Sigmoid colon (tissue), 7 donors: ENCODE measurements around the gene CPA3. TPM values are rescaled to one million over a fixed set of nuclear protein-coding genes. Genes with fewer than 3 reads are reported as not detected.

Experiments used
- DNase-seq: peaks from one replicate; pipeline ENCODE4 v3.0.0-alpha.2; 2019
- H3K27ac ChIP-seq, 4 donors: fragments of 200-600 bp; sonication (generic); one replicate each; pipeline ENCODE4 v1.5.1; 2016 to 2019; ENCODE audit warnings: mild to moderate bottlenecking in 1 of 4
- H3K27me3 ChIP-seq, 3 donors: fragments of 200-600 bp; sonication (generic); one replicate each; pipeline ENCODE4 v1.5.1; 2019; ENCODE audit warnings: mild to moderate bottlenecking in 1 of 3
- H3K36me3 ChIP-seq, 4 donors: fragments of 200-600 bp; sonication (generic); one replicate each; pipeline ENCODE4 v1.5.1; 2016 to 2019
- H3K4me1 ChIP-seq, 4 donors: fragments of 200-600 bp; sonication (generic); one replicate each; pipeline ENCODE4 v1.5.1; 2017 to 2019
- H3K4me3 ChIP-seq, 4 donors: fragments of 200-600 bp; sonication (generic); one replicate each; pipeline ENCODE4 v1.5.1; 2017 to 2019; ENCODE audit warnings: mild to moderate bottlenecking in 2 of 4, moderate library complexity in 1 of 4
- H3K9me3 ChIP-seq, 4 donors: fragments of 200-600 bp in 3 of 4; sonication (generic) in 3 of 4; one replicate each; pipeline versions ENCODE4 v1.5.1 to v1.6.1; 2013 to 2019
- EP300 ChIP-seq, 4 donors: sonication (generic); formaldehyde crosslinking; IDR thresholded peaks; one replicate each; pipeline ENCODE4 v1.6.1; 2017; ENCODE audit warnings: antibody characterized with exemption in 4 of 4
- POLR2A ChIP-seq, 2 donors: fragments of 450-650 bp; IDR thresholded peaks; one replicate each; pipeline ENCODE4 v1.6.1; 2016; ENCODE audit warnings: antibody characterized with exemption in 2 of 2, mild to moderate bottlenecking in 2 of 2, moderate library complexity in 2 of 2
- POLR2AphosphoS5 ChIP-seq, 4 donors: sonication (generic); formaldehyde crosslinking; IDR thresholded peaks; one replicate each; pipeline ENCODE4 v1.6.1; 2017; ENCODE audit warnings: antibody characterized with exemption in 4 of 4
- whole genome bisulfite sequencing, 2 donors: extraction: QIAGEN DNeasy Blood & Tissue Kit; methylation state at CpG; one replicate each; pipeline ENCODE4 v1.1.7; 2013; 5-methylcytosine and 5-hydroxymethylcytosine counted together
- intact Hi-C: fragments of 100-400 bp; cut with DNase I; formaldehyde crosslinking; loops from one replicate; pipeline ENCODE4 v1.15.1; 2023
- polyA plus RNA-seq, 3 donors: library from polyadenylated mRNA; stranded (reverse); fragments of 200-250 nt; gene quantifications; one replicate each; pipeline ENCODE4 v1.2.3, GENCODE V29; 2013
- total RNA-seq, 4 donors: library from RNA; depleted of rRNA; stranded (reverse); fragments of >200 nt; gene quantifications; one replicate each; pipeline ENCODE4 v1.1.0, GENCODE V29; 2016
- TF ChIP-seq, protein P1 (sequence below), 4 experiments: fragments of 450-650 bp in 3 of 4; fragments of 200-600 bp in 1 of 4; IDR thresholded peaks; one replicate each; pipeline ENCODE4 v1.5.1; 2016 to 2019; ENCODE audit warnings: antibody characterized with exemption in 4 of 4, mild to moderate bottlenecking in 3 of 4, moderate library complexity in 2 of 4
- donor health status: healthy with polysubstance abuse.
- donor health status: Bipolar disorder and iron deficiency.
- donor health status: healthy.

CPA3 gene
- total and polyA plus RNA-seq, 7 donors: 1.1 to 15.7 (median 3.0) TPM

- no peaks in the 10 kb centered on the region for H3K4me1 ChIP-seq
- H3K36me3 ChIP-seq: no peaks in the 10 kb centered on the region
- WGBS, 2 donors: 69 to 75% methylated on average over 7 of the region's 7 CpGs
- no peak overlapping the region for H3K4me3 ChIP-seq
- intact Hi-C loops: no loop called here
- no peak overlapping the region for H3K27ac ChIP-seq
- TF ChIP-seq POLR2AphosphoS5 (IDR thresholded peaks at IDR 0.05): no peak
- H3K27me3 ChIP-seq: no peaks in the 10 kb centered on the region
- H3K9me3 ChIP-seq: no peaks in the 10 kb centered on the region
- no peak for DNase-seq
Measured at GRCh38 chr3:148820361-148821245, 44.5 kb upstream of the CPA3 start.

DNA sequence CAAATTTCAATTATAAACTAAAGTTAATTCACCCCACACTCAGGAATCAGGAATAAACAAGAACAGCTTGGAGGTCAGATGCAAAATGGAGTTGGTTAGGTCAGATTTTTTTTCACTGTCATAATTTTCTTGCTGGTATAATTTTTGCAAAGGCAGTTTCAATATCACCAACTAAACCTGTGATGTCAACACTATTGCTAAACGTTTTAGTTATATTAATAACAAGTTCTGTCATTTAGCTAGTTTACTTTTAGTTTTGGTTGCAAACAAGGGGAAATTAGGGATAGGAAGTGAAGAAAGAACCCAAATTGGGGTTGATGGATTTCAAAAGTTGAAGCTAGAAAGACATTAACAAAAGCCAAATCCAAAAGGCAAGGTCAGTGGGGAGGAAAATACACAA, 42.1 kb upstream of the CPA3 start:
- no peaks in the 10 kb centered on the region for H3K27me3 ChIP-seq
- H3K27ac ChIP-seq: no peak overlapping the region
- WGBS, 2 donors: 55 to 63% methylated on average over 1 of the region's 1 CpG
- no peaks in the 10 kb centered on the region for H3K36me3 ChIP-seq
- no peaks in the 10 kb centered on the region for H3K9me3 ChIP-seq
- H3K4me1 ChIP-seq: no peaks in the 10 kb centered on the region
- H3K4me3 ChIP-seq: no peak overlapping the region
- intact Hi-C loops: no loop called here
- no peak for DNase-seq
- TF ChIP-seq, protein P1, sequence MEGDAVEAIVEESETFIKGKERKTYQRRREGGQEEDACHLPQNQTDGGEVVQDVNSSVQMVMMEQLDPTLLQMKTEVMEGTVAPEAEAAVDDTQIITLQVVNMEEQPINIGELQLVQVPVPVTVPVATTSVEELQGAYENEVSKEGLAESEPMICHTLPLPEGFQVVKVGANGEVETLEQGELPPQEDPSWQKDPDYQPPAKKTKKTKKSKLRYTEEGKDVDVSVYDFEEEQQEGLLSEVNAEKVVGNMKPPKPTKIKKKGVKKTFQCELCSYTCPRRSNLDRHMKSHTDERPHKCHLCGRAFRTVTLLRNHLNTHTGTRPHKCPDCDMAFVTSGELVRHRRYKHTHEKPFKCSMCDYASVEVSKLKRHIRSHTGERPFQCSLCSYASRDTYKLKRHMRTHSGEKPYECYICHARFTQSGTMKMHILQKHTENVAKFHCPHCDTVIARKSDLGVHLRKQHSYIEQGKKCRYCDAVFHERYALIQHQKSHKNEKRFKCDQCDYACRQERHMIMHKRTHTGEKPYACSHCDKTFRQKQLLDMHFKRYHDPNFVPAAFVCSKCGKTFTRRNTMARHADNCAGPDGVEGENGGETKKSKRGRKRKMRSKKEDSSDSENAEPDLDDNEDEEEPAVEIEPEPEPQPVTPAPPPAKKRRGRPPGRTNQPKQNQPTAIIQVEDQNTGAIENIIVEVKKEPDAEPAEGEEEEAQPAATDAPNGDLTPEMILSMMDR (IDR thresholded peaks at IDR 0.05): no peak
- TF ChIP-seq POLR2AphosphoS5 (IDR thresholded peaks at IDR 0.05): no peak
- TF ChIP-seq EP300 (IDR thresholded peaks at IDR 0.05): no peak
- TF ChIP-seq POLR2A (IDR thresholded peaks at IDR 0.05): no peak

DNA sequence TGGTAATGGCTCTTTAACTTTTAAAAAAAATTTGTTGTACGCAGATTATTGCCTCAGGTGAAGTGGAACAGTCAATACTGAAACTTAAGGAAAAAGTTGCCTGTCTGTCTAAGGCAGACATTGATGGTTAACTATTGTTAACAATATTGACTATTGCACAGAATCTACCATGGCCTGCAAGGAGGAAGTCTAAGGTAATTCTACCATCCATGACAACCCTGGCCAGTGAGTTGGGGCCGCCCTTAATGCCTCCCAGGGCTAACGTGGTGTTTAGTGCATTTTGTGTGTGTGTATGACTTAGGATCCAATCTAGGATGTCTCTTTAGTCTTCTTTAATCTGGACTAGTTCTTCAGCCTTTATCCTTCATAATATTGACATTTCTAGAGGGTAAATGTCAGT, 39.6 kb upstream of the CPA3 start:
- Histone ChIP-seq H3K4me3 (no peak overlapping the region), H3K27ac (no peak overlapping the region), H3K4me1 (no peaks in the 10 kb centered on the region), H3K36me3 (no peaks in the 10 kb centered on the region), H3K27me3 (no peaks in the 10 kb centered on the region), H3K9me3 (no peaks in the 10 kb centered on the region)
- TF ChIP-seq, protein P1 (IDR thresholded peaks at IDR 0.05): no peak
- TF ChIP-seq POLR2A (IDR thresholded peaks at IDR 0.05): no peak
- no peak for TF ChIP-seq POLR2AphosphoS5 (IDR thresholded peaks at IDR 0.05)
- TF ChIP-seq EP300 (IDR thresholded peaks at IDR 0.05): no peak
- WGBS, 2 donors: 74 to 82% methylated on average over 3 of the region's 3 CpGs
- DNase-seq: no peak
- intact Hi-C loops: no loop called here

GRCh38 chr3:148827585-148827984, 37.5 kb upstream of the CPA3 start, which contains the start of gene CPB1:
CPB1 (plus strand) TSS chr3:148827811; CDS start chr3:148827824, 13 bp downstream.
- no peaks in the 10 kb centered on the region for H3K9me3 ChIP-seq
- no peaks in the 10 kb centered on the region for H3K36me3 ChIP-seq
- intact Hi-C loops: no loop called here
- no peak for DNase-seq
- H3K4me1 ChIP-seq: no peaks in the 10 kb centered on the region
- H3K27ac ChIP-seq: no peak within 1 kb of the TSS
- TF ChIP-seq POLR2AphosphoS5 (IDR thresholded peaks at IDR 0.05) (no peak), EP300 (IDR thresholded peaks at IDR 0.05) (no peak), POLR2A (IDR thresholded peaks at IDR 0.05) (no peak)
- TF ChIP-seq, protein P1 (IDR thresholded peaks at IDR 0.05): no peak
- H3K4me3 ChIP-seq: no peak within 1 kb of the TSS
- no peaks in the 10 kb centered on the region for H3K27me3 ChIP-seq

GRCh38 chr3:148828136-148828690, 36.9 kb upstream of the CPA3 start:
- 68 to 85% methylated on average over 4 of the region's 4 CpGs for WGBS, 2 donors

More at GRCh38 chr3:148828136-148828690, 36.9 kb upstream of the CPA3 start:
- Histone ChIP-seq H3K36me3 (no peaks in the 10 kb centered on the region), H3K4me1 (no peaks in the 10 kb centered on the region), H3K27ac (no peak overlapping the region), H3K27me3 (no peaks in the 10 kb centered on the region), H3K4me3 (no peak overlapping the region), H3K9me3 (no peaks in the 10 kb centered on the region)
- no peak for DNase-seq
- TF ChIP-seq, protein P1 (IDR thresholded peaks at IDR 0.05): no peak
- TF ChIP-seq POLR2AphosphoS5 (IDR thresholded peaks at IDR 0.05) (no peak), POLR2A (IDR thresholded peaks at IDR 0.05) (no peak), EP300 (IDR thresholded peaks at IDR 0.05) (no peak)
- intact Hi-C loops: no loop called here
